ENCODE results near the gene THOC5. TPM values are rescaled to one million over a fixed set of nuclear protein-coding genes. Genes with fewer than 3 reads are reported as not detected.
"Not testable (repeated sequence)": the region's sequence is repeated elsewhere in the genome, so short reads cannot be mapped to it uniquely, and the experiment has no call there.

THOC5 gene
- 53.1 and 62.4 TPM in 2 replicates for total RNA-seq

GRCh38 chr22:29553351-29554224 lies at the start of gene THOC5:
THOC5 (minus strand) TSS chr22:29553757; CDS start chr22:29549147, 4,610 bp downstream.
- peak; percentile 96 for DNase-seq

GRCh38 chr22:29598684-29599020 lies 45.1 kb upstream of the THOC5 start:
- DNase-seq: no peak

- DNase-seq: not testable (repeated sequence)
These were observed 44.5 kb upstream of the THOC5 start for GRCh38 chr22:29597871-29598683.

- DNase-seq: no peak
These were observed 42.9 kb upstream of the THOC5 start for GRCh38 chr22:29596408-29596807.

GRCh38 chr22:29594447-29594846 lies 40.9 kb upstream of the THOC5 start:
- DNase-seq: not testable (repeated sequence)

GRCh38 chr22:29593923-29594322 lies 40.4 kb upstream of the THOC5 start:
- DNase-seq: no peak

- DNase-seq: peak; percentile 61
These were observed 34.6 kb upstream of the THOC5 start for GRCh38 chr22:29587938-29588699.

GRCh38 chr22:29586193-29586705 lies 32.7 kb upstream of the THOC5 start:
- not testable (repeated sequence) for DNase-seq

GRCh38 chr22:29584975-29585374 lies 31.4 kb upstream of the THOC5 start:
- DNase-seq: no peak

- no peak for DNase-seq
These were observed 28.2 kb upstream of the THOC5 start for GRCh38 chr22:29581799-29582198.

GRCh38 chr22:29580200-29580810 lies 26.7 kb upstream of the THOC5 start:
- no peak for DNase-seq

- no peak for DNase-seq
These were observed 25.1 kb upstream of the THOC5 start for GRCh38 chr22:29578462-29579200.

- DNase-seq: no peak
These were observed 21.3 kb upstream of the THOC5 start for GRCh38 chr22:29574762-29575450.

- no peak for DNase-seq
These were observed 17.5 kb upstream of the THOC5 start for GRCh38 chr22:29570912-29571549.

- DNase-seq: no peak
These were observed 16.9 kb upstream of the THOC5 start for GRCh38 chr22:29570456-29570855.

GRCh38 chr22:29569011-29569678 lies 15.6 kb upstream of the THOC5 start:
- DNase-seq: no peak

GRCh38 chr22:29567338-29567737 lies 13.8 kb upstream of the THOC5 start:
- no peak for DNase-seq

- DNase-seq: not testable (repeated sequence)
These were observed 13.0 kb upstream of the THOC5 start for GRCh38 chr22:29566513-29566912.

- no peak for DNase-seq
These were observed 10.3 kb upstream of the THOC5 start for GRCh38 chr22:29563652-29564460.
